Neural progenitor cell (in vitro differentiated cells): ENCODE data around the gene TOR1A.

ENCODE experiments used
- CTCF ChIP-seq: fragments of 200-600 bp; sonication (generic); IDR thresholded peaks from 2 replicates; pipeline ENCODE4 v1.5.1; 2017; ENCODE audit warnings: antibody characterized with exemption, mild to moderate bottlenecking
- EZH2 ChIP-seq: fragments of 200-600 bp; sonication (generic); IDR thresholded peaks from 2 replicates; pipeline ENCODE4 v1.6.1; 2017; ENCODE audit warnings: antibody characterized with exemption, mild to moderate bottlenecking, moderate library complexity
- EZH2phosphoT487 ChIP-seq: fragments of 200-600 bp; sonication (generic); IDR thresholded peaks from 2 replicates; pipeline ENCODE4 v1.6.1; 2017; ENCODE audit warnings: antibody characterized with exemption

- TF ChIP-seq CTCF (no peak), EZH2phosphoT487 (no peak), EZH2 (no peak)
These were observed 27.1 kb upstream of the TOR1A start for GRCh38 chr9:129850821-129851550.
